BE2C (cell line): ENCODE measurements around the gene GAS6.
"Not testable (repeated sequence)": the region's sequence is repeated elsewhere in the genome, so short reads cannot be mapped to it uniquely, and the experiment has no call there.

Source experiments
- DNase-seq: peaks from one replicate; pipeline ENCODE4 v3.0.0-alpha.2; 2020
- H3K27me3 ChIP-seq: fragments of 250-450 bp; sonication (Bioruptor Pico); 2 replicates; pipeline ENCODE4 v1.5.1; 2020; ENCODE audit warnings: mild to moderate bottlenecking
- H3K36me3 ChIP-seq: fragments of 250-450 bp; sonication (Bioruptor Pico); 2 replicates; pipeline ENCODE4 v1.5.1; 2020; ENCODE audit warnings: mild to moderate bottlenecking
- H3K4me1 ChIP-seq: fragments of 250-450 bp; sonication (Bioruptor Pico); 2 replicates; pipeline ENCODE4 v1.5.1; 2020
- H3K4me3 ChIP-seq: 2 replicates; pipeline ENCODE4 v1.5.1; 2011; ENCODE audit warnings: low read depth, low read length
- H3K9me3 ChIP-seq: fragments of 250-450 bp; sonication (Bioruptor Pico); 2 replicates; pipeline ENCODE4 v1.5.1; 2020
- CTCF ChIP-seq: IDR thresholded peaks from 2 replicates; pipeline ENCODE4 v1.5.1; 2012; ENCODE audit warnings: mild to moderate bottlenecking, low read depth, low read length

Gene GAS6

GRCh38 chr13:113828282-113828825 lies 35.5 kb downstream of the GAS6 start:
- TF ChIP-seq CTCF = no peak
- no peaks in the 10 kb centered on the region for H3K9me3 ChIP-seq
- H3K4me3 ChIP-seq = no peak overlapping the region
- H3K27me3 ChIP-seq = no peaks in the 10 kb centered on the region
- no peaks in the 10 kb centered on the region for H3K36me3 ChIP-seq
- H3K4me1 ChIP-seq = no peaks in the 10 kb centered on the region
- DNase-seq = no peak

DNA sequence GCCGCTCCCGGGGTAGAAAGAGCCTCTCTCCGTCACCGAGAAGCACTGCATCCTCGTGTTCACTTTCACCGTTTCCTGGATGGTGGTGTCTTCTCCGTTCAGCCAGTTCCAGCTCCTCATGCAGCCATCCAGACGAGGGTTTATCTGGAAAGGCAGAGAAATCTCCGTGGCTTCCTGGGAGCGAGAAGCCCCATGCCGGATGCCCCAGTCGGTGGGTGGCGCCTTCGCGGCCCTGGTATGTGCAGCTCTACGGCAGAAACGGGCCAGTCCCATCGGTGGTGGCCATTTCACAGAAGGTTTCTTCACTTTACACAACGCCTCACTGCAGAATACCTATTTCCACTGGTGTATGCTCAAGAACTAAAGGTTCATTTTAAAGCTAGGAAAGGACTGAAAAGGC lies 36.9 kb downstream of the GAS6 start:
- Histone ChIP-seq H3K36me3 (no peaks in the 10 kb centered on the region), H3K4me3 (no peak overlapping the region), H3K4me1 (peaks cover 4% of the 10 kb centered on the region; the same call in 1 of the 2 replicates), H3K27me3 (no peaks in the 10 kb centered on the region), H3K9me3 (no peaks in the 10 kb centered on the region)
- TF ChIP-seq CTCF = no peak
- no peak for DNase-seq

GRCh38 chr13:113826446-113826845 lies 37.4 kb downstream of the GAS6 start:
- H3K4me3 ChIP-seq, H3K9me3 ChIP-seq, DNase-seq, H3K27me3 ChIP-seq, H3K4me1 ChIP-seq, H3K36me3 ChIP-seq: not testable (repeated sequence)

- TF ChIP-seq CTCF = no peak
- peaks cover 11% of the 10 kb centered on the region for H3K4me1 ChIP-seq
- no peaks in the 10 kb centered on the region for H3K9me3 ChIP-seq
- no peaks in the 10 kb centered on the region for H3K27me3 ChIP-seq
- H3K36me3 ChIP-seq = no peaks in the 10 kb centered on the region
- DNase-seq = no peak
- no peak overlapping the region for H3K4me3 ChIP-seq
Measured at GRCh38 chr13:113825841-113826240, 38.0 kb downstream of the GAS6 start.

DNA sequence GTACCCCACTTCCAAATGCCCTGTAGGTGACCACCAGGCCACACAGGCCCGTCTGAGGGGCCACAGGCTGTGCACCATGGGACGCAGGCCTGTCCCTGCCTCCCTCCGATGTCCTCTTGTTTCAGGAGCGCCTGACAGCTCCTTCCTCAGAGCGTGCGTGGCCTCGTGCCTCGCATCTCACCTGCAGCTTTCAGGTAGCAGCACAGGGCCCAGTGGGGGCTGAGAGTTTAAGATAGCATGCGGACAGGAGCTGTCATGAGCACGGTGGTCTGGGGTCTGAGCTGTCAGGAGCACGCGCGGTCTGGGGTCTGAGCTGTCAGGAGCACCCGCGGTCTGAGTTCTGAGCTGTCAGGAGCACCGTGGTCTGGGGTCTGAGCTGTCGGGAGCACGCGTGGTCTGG lies 40.1 kb downstream of the GAS6 start:
- no peaks in the 10 kb centered on the region for H3K36me3 ChIP-seq
- H3K4me3 ChIP-seq = no peak overlapping the region
- DNase-seq = no peak
- H3K4me1 ChIP-seq = peaks cover 26% of the 10 kb centered on the region
- no peaks in the 10 kb centered on the region for H3K27me3 ChIP-seq
- no peaks in the 10 kb centered on the region for H3K9me3 ChIP-seq
- TF ChIP-seq CTCF = no peak

DNA sequence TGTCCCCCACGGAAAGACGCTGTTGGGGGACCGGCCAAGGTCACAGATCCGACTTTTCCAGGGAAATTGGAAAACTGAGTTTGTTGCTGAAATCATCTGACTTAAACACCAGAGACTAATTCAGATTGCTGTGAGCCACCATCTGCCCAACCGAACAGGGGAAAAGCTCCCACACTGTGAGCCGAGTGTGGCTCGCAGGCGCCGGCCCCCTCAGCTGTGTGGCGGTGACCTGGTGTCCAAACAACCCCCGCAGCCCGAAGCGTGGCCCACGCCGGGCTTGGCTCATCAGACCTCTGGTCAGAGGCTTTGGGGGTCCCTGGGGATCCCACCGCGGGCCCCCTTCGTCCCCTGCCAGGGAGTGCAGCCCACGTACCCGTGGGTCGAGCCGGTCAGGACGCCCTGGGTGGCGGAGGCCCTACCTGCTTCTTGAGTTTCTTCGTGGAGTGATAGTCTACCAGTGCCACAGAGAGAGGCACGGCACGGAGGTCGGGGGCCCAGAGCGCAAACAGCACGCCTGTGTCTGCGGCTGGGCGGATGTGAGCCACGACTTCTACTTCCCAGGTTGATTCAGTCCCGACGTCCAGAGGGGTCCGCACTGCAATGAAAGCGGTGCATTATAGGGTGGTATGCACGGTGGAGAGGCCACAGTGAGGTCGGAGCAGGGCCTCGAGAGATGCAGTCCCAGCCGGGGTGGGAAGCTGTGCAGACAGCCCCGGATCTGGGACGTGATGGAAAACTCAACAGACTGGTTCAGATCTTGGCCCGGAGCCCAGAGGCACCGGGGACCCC lies 40.7 kb downstream of the GAS6 start:
- Histone ChIP-seq H3K9me3 (no peaks in the 10 kb centered on the region), H3K4me3 (no peak overlapping the region), H3K36me3 (no peaks in the 10 kb centered on the region), H3K4me1 (peaks cover 26% of the 10 kb centered on the region), H3K27me3 (no peaks in the 10 kb centered on the region)
- no peak for DNase-seq
- TF ChIP-seq CTCF = no peak
